ENCODE data around the gene TMEM69.

- TF ChIP-seq CTCF (IDR thresholded peaks at IDR 0.05; ENCODE audit: low read length), result no peak
- no peak for TF ChIP-seq EZH2 (IDR thresholded peaks at IDR 0.05; ENCODE audit: borderline replicate concordance, low read length)
These were observed 21.1 kb upstream of the TMEM69 start for GRCh38 chr1:45666836-45667235.
